GM13976 (cell line): ENCODE data around the gene GALNT12.

Experiments
- DNase-seq: peaks from one replicate; pipeline ENCODE4 v3.0.0; 2012; ENCODE audit warnings: low spot score
- in situ Hi-C: fragments of 300-500 bp; cut with MboI; formaldehyde crosslinking; loops from one replicate; pipeline ENCODE4 v1.12.0; 2022; ENCODE audit warnings: low sequenced_read_pairs, mixed read lengths, inconsistent platforms; ENCODE audit not compliant: unreplicated experiment
- TF ChIP-seq, protein P1 (sequence below): IDR thresholded peaks from 2 replicates; pipeline ENCODE4 v1.5.1; 2012; ENCODE audit warnings: borderline replicate concordance, mild to moderate bottlenecking; ENCODE audit not compliant: insufficient read depth; ENCODE audit errors: extremely low read depth, missing control alignments, control extremely low read depth

The GALNT12 gene

DNA sequence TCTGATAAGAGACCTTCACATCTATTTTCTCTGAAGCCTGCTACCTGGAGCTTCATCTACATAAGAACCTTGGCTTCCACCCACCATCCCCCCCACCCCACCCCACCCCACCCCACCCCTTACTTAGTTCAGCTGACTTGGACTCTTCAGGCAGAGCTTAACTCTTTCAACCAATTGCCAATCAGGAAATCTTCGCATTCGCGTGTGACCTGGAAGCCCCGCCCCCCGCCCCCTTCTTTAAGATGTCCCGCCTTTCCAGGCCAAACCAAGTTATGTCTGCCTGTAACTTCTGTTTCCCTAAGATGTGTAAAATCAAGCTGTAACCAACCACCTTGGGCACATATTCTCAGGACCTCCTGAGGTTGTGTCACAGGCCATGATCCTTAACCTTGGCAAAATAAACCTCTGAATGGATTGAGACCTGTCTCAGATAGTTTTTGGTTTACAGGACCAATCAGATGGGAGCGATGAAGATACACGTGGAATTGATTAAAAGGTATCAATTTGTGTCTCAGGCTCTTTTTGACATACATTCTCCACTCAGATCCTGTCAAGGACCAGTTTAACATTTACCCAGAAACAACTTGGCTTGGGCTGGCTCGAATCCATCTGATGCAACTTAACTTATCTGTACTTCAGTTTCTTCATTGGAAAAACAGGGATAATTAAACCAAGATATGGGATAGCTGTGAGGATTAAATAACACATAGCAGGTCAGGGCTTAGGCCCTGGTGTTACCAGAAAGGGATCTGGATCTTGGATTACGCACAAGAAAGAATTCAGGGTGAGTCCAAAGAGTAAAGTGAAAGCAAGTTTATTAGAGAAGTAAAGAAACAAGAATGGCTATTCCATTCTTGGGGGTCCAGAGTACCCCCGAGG is 43.6 kb downstream of the GALNT12 start:
- in situ Hi-C loops = no loop called here
- TF ChIP-seq, protein P1, sequence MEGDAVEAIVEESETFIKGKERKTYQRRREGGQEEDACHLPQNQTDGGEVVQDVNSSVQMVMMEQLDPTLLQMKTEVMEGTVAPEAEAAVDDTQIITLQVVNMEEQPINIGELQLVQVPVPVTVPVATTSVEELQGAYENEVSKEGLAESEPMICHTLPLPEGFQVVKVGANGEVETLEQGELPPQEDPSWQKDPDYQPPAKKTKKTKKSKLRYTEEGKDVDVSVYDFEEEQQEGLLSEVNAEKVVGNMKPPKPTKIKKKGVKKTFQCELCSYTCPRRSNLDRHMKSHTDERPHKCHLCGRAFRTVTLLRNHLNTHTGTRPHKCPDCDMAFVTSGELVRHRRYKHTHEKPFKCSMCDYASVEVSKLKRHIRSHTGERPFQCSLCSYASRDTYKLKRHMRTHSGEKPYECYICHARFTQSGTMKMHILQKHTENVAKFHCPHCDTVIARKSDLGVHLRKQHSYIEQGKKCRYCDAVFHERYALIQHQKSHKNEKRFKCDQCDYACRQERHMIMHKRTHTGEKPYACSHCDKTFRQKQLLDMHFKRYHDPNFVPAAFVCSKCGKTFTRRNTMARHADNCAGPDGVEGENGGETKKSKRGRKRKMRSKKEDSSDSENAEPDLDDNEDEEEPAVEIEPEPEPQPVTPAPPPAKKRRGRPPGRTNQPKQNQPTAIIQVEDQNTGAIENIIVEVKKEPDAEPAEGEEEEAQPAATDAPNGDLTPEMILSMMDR = no peak

DNA sequence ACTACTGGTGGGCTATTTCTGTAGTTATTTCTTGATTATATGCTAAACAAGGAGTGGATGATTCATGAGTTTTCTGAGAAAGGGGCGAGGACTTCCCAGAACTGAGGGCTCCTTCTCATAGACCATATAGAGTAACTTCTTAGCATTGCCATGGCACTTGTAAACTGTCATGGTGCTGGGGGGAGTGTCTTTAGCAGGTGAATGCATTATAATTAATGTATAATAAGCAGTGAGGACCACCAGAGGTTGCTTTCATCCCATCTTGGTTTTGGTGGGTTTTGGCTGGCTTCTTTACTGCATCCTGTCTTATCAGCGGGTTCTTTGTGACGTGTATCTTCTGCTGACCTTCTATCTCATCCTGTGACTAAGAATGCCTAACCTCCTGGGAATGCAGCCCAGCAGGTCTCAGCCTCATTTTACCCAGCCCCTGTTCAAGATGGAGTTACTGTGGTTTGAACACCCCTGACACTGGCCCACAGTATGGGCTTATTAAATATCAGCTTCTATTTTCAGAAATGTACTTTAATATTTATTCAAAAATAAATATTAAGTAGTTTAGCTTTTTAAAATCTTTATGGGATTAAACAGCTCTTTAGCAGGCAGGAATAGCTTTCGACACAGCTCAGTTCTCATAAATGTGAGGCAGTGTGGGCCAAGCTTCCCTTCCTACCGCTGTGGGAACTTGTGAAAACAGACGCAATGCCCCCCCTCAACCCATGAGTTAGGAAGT is 44.4 kb downstream of the GALNT12 start:
- TF ChIP-seq, protein P1 = no peak
- in situ Hi-C loops = no loop called here
- DNase-seq = no peak

More for the DNA sequence above, 43.6 kb downstream of the GALNT12 start:
- no peak for DNase-seq

DNA sequence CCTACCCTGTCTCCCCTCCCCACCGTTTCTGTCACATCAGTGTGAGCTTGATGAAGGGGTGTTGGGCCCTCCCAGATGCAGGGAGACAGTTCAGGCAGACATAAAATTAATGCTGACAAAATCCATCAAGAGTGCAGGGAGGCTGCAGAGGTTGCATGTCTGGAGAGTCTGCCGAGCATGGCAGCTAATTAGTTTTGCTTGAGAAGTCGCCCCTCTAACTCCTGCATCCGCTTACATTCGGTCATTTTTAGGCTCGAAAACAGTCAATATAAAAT is 44.9 kb downstream of the GALNT12 start:
- TF ChIP-seq, protein P1 = no peak
- DNase-seq = no peak
- in situ Hi-C loops = no loop called here

DNA sequence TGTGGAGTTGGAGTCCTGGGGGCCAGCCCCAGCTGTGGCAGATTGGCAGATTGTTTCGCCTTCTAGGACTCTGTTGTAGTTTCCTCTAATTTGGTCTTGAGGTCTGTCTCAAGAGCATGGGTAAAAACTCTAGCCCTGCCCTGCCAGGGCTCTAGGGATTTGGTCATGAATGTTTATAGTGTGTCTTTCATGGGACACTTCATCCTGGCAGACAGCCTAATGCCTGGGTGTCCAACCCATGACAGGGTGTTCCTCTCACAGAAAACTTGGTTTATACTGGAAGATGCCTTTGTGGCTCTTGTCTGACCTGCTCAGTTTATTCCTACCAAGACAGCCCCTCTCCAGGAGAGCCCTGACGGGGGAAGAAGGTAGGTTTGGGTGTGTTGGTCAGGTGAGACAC is 45.5 kb downstream of the GALNT12 start:
- in situ Hi-C loops = no loop called here
- TF ChIP-seq, protein P1 = no peak

DNA sequence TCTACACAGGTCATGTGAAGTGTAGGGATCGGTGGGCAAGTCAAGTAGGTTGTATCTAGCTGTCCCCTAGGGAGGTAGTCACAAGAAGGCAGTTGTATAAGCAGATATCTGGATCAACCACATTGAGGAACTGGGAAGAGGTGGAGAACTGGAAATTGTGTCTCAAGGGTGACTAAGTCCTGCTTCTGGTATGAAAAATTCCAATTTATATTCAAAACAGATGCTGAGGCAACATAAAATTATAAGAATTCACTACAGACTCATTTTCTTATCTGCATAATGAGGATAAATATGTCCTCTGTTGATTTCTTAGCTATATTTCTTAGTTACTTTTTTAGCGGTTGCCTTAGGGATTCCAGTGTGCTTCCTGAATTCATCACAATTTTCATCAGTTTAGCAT is 46.8 kb downstream of the GALNT12 start:
- TF ChIP-seq, protein P1 = no peak
- in situ Hi-C loops = no loop called here
- no peak for DNase-seq

More for the DNA sequence above, 45.5 kb downstream of the GALNT12 start:
- DNase-seq = no peak

DNA sequence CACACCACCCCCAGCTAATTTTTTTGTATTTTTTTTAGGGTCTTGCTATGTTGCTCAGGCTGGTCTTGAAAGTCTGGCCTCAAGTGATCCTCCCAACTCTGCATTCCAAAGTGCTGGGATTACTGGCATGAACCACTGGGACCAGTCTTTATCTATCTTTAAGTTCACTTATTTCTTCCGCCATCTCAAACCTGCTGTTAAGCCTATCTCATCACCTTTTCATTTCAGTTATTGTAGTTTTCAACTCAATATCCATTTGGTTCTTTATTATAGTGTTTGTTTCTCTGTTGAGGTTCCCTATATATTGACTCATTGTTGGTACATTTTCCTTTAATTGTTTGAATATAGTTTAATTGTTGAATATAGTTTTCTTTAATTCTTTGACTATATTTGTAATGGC is 48.1 kb downstream of the GALNT12 start:
- in situ Hi-C loops = no loop called here
- DNase-seq = no peak
- TF ChIP-seq, protein P1 = no peak
